HG03521 (cell line): ENCODE measurements around the gene DIP2B.

Experiments
- ATAC-seq: cut with Tn5 transposase; IDR thresholded peaks from one replicate; pipeline ENCODE4 v1.9.1; 2021; ENCODE audit warnings: mild to moderate bottlenecking, moderate library complexity; ENCODE audit not compliant: unreplicated experiment

The DIP2B gene

GRCh38 chr12:50790081-50790480 is 285.3 kb downstream of the DIP2B start:
- no peak for ATAC-seq
